GM23338 (cell line): ENCODE data around the gene C2CD4D.

Experiments used
- CTCF ChIP-seq, 2 experiments: fragments of 200-600 bp in 1 of 2; sonication (generic) in 1 of 2; conservative IDR thresholded peaks; 2 replicates each; pipeline versions ENCODE4 v1.5.1 to v1.6.1; 2016 to 2017; ENCODE audit warnings: antibody characterized with exemption in 2 of 2, low read depth in 2 of 2, mild to moderate bottlenecking in 2 of 2, moderate library complexity in 1 of 2
- ETS1 ChIP-seq: IDR thresholded peaks from 2 replicates; pipeline ENCODE4 v1.6.1; 2016; ENCODE audit warnings: antibody characterized with exemption
- EZH2 ChIP-seq: fragments of 200-600 bp; sonication (generic); IDR thresholded peaks from one replicate; pipeline ENCODE4 v1.8.0; 2017; ENCODE audit warnings: antibody characterized with exemption, mild to moderate bottlenecking, low read depth; ENCODE audit not compliant: unreplicated experiment
- POLR2AphosphoS5 ChIP-seq: IDR thresholded peaks from 2 replicates; pipeline ENCODE4 v1.6.1; 2016; ENCODE audit warnings: antibody characterized with exemption, low read depth
- REST ChIP-seq: IDR thresholded peaks from one replicate; pipeline ENCODE4 v1.6.1; 2018; ENCODE audit warnings: antibody characterized with exemption; ENCODE audit not compliant: unreplicated experiment
- ZNF331 ChIP-seq: fragments of 250-450 bp; sonication (Bioruptor Pico); IDR thresholded peaks from 2 replicates; pipeline ENCODE4 v1.5.0; 2020; ENCODE audit warnings: low read depth, mild to moderate bottlenecking, moderate library complexity

GRCh38 chr1:151830055-151830454, 9.6 kb downstream of the C2CD4D start:
- TF ChIP-seq EZH2 (no peak), POLR2AphosphoS5 (no peak), ETS1 (no peak), REST (no peak), CTCF (conservative IDR thresholded peaks at IDR 0.05; ENCODE audit: low read depth in 2 of 2) (no peak), ZNF331 (CRISPR knock-in tag) (no peak)
